HEK293 (cell line): ENCODE measurements around the gene EPHA2.
A peak's percentile ranks its signal among the peaks of the same experiment; 100 is the strongest.

ENCODE experiments used
- CTCF ChIA-PET: fragments of 350-600 bp; formaldehyde crosslinking; extraction: SDS; loops from one replicate; lab custom pipeline; 2021; ENCODE audit warnings: antibody characterized with exemption; lab: Yijun Ruan, JAX
- POLR2A ChIA-PET: fragments of 300-600 bp; formaldehyde crosslinking; extraction: SDS; loops from one replicate; lab custom pipeline; 2020; ENCODE audit warnings: antibody characterized with exemption, inconsistent platforms; lab: Yijun Ruan, JAX
- H3K27ac ChIP-seq: fragments of 200-500 bp; sonication (Bioruptor generic); 2 replicates; pipeline ENCODE4 v1.5.1; 2014; ENCODE audit warnings: low read depth, low read length, control low read depth, inconsistent platforms; ENCODE audit errors: extremely low read depth
- H3K36me3 ChIP-seq, 2 experiments: fragments of 200-500 bp in 1 of 2; sonication (Bioruptor generic) in 1 of 2; 1 replicate in 1 of 2; 2 replicates in 1 of 2; pipeline ENCODE4 v1.5.1; 2014 to 2017; ENCODE audit warnings: inconsistent platforms in 2 of 2, low read length in 2 of 2; ENCODE audit not compliant: control insufficient read depth in 2 of 2, insufficient read depth in 1 of 2
- H3K4me1 ChIP-seq: fragments of 200-500 bp; sonication (Bioruptor generic); 2 replicates; pipeline ENCODE4 v1.5.1; 2014; ENCODE audit warnings: mild to moderate bottlenecking, low read length, inconsistent platforms; ENCODE audit not compliant: control insufficient read depth, insufficient read depth
- H3K4me3 ChIP-seq: 2 replicates; pipeline ENCODE4 v1.5.1; 2011; ENCODE audit warnings: low read depth, mild to moderate bottlenecking, control low read depth, low read length, moderate library complexity
- H3K9me3 ChIP-seq: fragments of 200-500 bp; sonication (Bioruptor generic); 2 replicates; pipeline ENCODE4 v1.5.1; 2014; ENCODE audit warnings: low read depth, low read length, inconsistent platforms; ENCODE audit not compliant: control insufficient read depth, insufficient read depth
- INSM2 ChIP-seq: fragments of 450-650 bp; formaldehyde crosslinking; IDR thresholded peaks from 2 replicates; pipeline ENCODE4 v1.5.1; 2016; ENCODE audit warnings: missing biosample characterization, missing genetic modification characterization
- KLF1 ChIP-seq: fragments of 450-650 bp; formaldehyde crosslinking; IDR thresholded peaks from 2 replicates; pipeline ENCODE4 v1.5.1; 2016; ENCODE audit warnings: missing biosample characterization, missing genetic modification characterization
- KLF7 ChIP-seq: fragments of 450-650 bp; formaldehyde crosslinking; IDR thresholded peaks from 2 replicates; pipeline ENCODE4 v1.5.1; 2016; ENCODE audit warnings: missing biosample characterization, missing genetic modification characterization, borderline replicate concordance
- KLF9 ChIP-seq: fragments of 450-650 bp; formaldehyde crosslinking; IDR thresholded peaks from 2 replicates; pipeline ENCODE4 v1.5.1; 2016; ENCODE audit warnings: missing biosample characterization, missing genetic modification characterization, low read depth
- PATZ1 ChIP-seq: fragments of 450-650 bp; formaldehyde crosslinking; IDR thresholded peaks from 2 replicates; pipeline ENCODE4 v1.5.1; 2016; ENCODE audit warnings: missing biosample characterization, missing genetic modification characterization
- SCRT2 ChIP-seq: fragments of 450-650 bp; formaldehyde crosslinking; IDR thresholded peaks from 2 replicates; pipeline ENCODE4 v1.5.1; 2016; ENCODE audit warnings: missing biosample characterization, missing genetic modification characterization
- SP2 ChIP-seq: fragments of 450-650 bp; formaldehyde crosslinking; IDR thresholded peaks from 2 replicates; pipeline ENCODE4 v1.5.1; 2016; ENCODE audit warnings: missing biosample characterization, missing genetic modification characterization
- SP3 ChIP-seq: fragments of 450-650 bp; formaldehyde crosslinking; IDR thresholded peaks from 2 replicates; pipeline ENCODE4 v1.5.1; 2016; ENCODE audit warnings: missing biosample characterization, missing genetic modification characterization
- ZBTB10 ChIP-seq: fragments of 450-650 bp; formaldehyde crosslinking; IDR thresholded peaks from 2 replicates; pipeline ENCODE4 v1.5.1; 2016; ENCODE audit warnings: missing biosample characterization, missing genetic modification characterization
- ZBTB11 ChIP-seq: fragments of 450-650 bp; formaldehyde crosslinking; conservative IDR thresholded peaks from 2 replicates; pipeline ENCODE4 v1.5.1; 2016; ENCODE audit warnings: low read depth, missing biosample characterization, missing genetic modification characterization
- ZBTB20 ChIP-seq: fragments of 450-650 bp; formaldehyde crosslinking; IDR thresholded peaks from 2 replicates; pipeline ENCODE4 v1.5.1; 2016; ENCODE audit warnings: missing biosample characterization, missing genetic modification characterization
- ZBTB48 ChIP-seq: fragments of 450-650 bp; formaldehyde crosslinking; IDR thresholded peaks from 2 replicates; pipeline ENCODE4 v1.5.1; 2016; ENCODE audit warnings: missing biosample characterization, missing genetic modification characterization
- ZBTB8A ChIP-seq: fragments of 450-650 bp; formaldehyde crosslinking; IDR thresholded peaks from 2 replicates; pipeline ENCODE4 v1.5.1; 2016; ENCODE audit warnings: missing biosample characterization, missing genetic modification characterization
- ZIC2 ChIP-seq: fragments of 450-650 bp; formaldehyde crosslinking; IDR thresholded peaks from 2 replicates; pipeline ENCODE4 v1.5.1; 2016; ENCODE audit warnings: missing biosample characterization, missing genetic modification characterization
- ZNF341 ChIP-seq: fragments of 450-650 bp; formaldehyde crosslinking; IDR thresholded peaks from 2 replicates; pipeline ENCODE4; 2016; ENCODE audit warnings: low read depth, missing biosample characterization, missing genetic modification characterization
- ZNF350 ChIP-seq: fragments of 450-650 bp; formaldehyde crosslinking; IDR thresholded peaks from 2 replicates; pipeline ENCODE4 v1.5.0; 2017; ENCODE audit warnings: missing biosample characterization, mild to moderate bottlenecking, missing genetic modification characterization
- ZNF398 ChIP-seq: fragments of 450-650 bp; formaldehyde crosslinking; IDR thresholded peaks from 2 replicates; pipeline ENCODE4 v1.5.1; 2017; ENCODE audit warnings: missing biosample characterization, missing genetic modification characterization
- ZNF416 ChIP-seq: fragments of 450-650 bp; formaldehyde crosslinking; IDR thresholded peaks from 2 replicates; pipeline ENCODE4 v1.5.1; 2016; ENCODE audit warnings: missing biosample characterization, missing genetic modification characterization
- ZNF521 ChIP-seq: fragments of 450-650 bp; formaldehyde crosslinking; IDR thresholded peaks from 2 replicates; pipeline ENCODE4 v1.5.1; 2017; ENCODE audit warnings: missing biosample characterization, mild to moderate bottlenecking, missing genetic modification characterization
- ZNF692 ChIP-seq: fragments of 450-650 bp; formaldehyde crosslinking; IDR thresholded peaks from 2 replicates; pipeline ENCODE4 v1.5.1; 2016; ENCODE audit warnings: missing biosample characterization, missing genetic modification characterization
- ZNF843 ChIP-seq: fragments of 450-650 bp; formaldehyde crosslinking; IDR thresholded peaks from 2 replicates; pipeline ENCODE4 v1.5.1; 2016; ENCODE audit warnings: missing biosample characterization, missing genetic modification characterization
- ZSCAN16 ChIP-seq: fragments of 450-650 bp; formaldehyde crosslinking; IDR thresholded peaks from 2 replicates; pipeline ENCODE4 v1.5.1; 2016; ENCODE audit warnings: missing biosample characterization, missing genetic modification characterization
- ZSCAN30 ChIP-seq: fragments of 450-650 bp; IDR thresholded peaks from 2 replicates; pipeline ENCODE4 v1.5.1; 2018; ENCODE audit warnings: missing biosample characterization, mild to moderate bottlenecking, missing genetic modification characterization, moderate library complexity

EPHA2 gene

GRCh38 chr1:16167331-16168143 is 11.7 kb upstream of the EPHA2 start:
- Histone ChIP-seq H3K9me3 (no peaks in the 10 kb centered on the region), H3K4me1 (peaks cover 5% of the 10 kb centered on the region), H3K27ac (no peak overlapping the region), H3K4me3 (peak overlapping the region; percentile 30), H3K36me3 (no peaks in the 10 kb centered on the region)
- ChIA-PET POLR2A (no interaction called here), CTCF (interaction anchor here (0.6 to 2.1 kb wide), 2 partner anchors 23 to 86 kb away, joined by 3 to 10 read pairs; no protein-coding TSS in a partner anchor)
- TF ChIP-seq ZNF692 (tag by site-specific recombination) (peak; percentile 43; the same call in 1 of the 2 replicates), ZIC2 (peak; percentile 46; the same call in 1 of the 2 replicates), ZNF416 (tag by site-specific recombination) (no peak), ZNF398 (tag by site-specific recombination) (peak; percentile 67), ZNF521 (no peak), ZNF350 (tag by site-specific recombination) (no peak), KLF9 (peak; percentile 41; the same call in 1 of the 2 replicates), ZBTB20 (tag by site-specific recombination) (peak; percentile 38; the same call in 1 of the 2 replicates), KLF1 (tag by site-specific recombination) (peak; percentile 20; the same call in 1 of the 2 replicates), ZBTB48 (tag by site-specific recombination) (no peak), ZBTB10 (0 out of 2 replicates have a peak, but pooled peaks have one; percentile 24), ZBTB8A (peak; percentile 24; the same call in 1 of the 2 replicates), SP3 (peak; percentile 37; the same call in 1 of the 2 replicates), ZNF341 (peak; percentile 45; the same call in 1 of the 2 replicates), PATZ1 (tag by site-specific recombination) (0 out of 2 replicates have a peak, but pooled peaks have one; percentile 58), ZNF843 (tag by site-specific recombination) (no peak), SP2 (tag by site-specific recombination) (peak; percentile 51), SCRT2 (tag by site-specific recombination) (0 out of 2 replicates have a peak, but pooled peaks have one; percentile 20), ZBTB11 (0 out of 2 replicates have a peak, but pooled peaks have one; percentile 24), ZSCAN16 (no peak), INSM2 (no peak), KLF7 (tag by site-specific recombination) (no peak), ZSCAN30 (tag by site-specific recombination) (no peak)
